Stimulated activated naive B cell treated with anti-CD40 and anti-IgM and Interleukin-4, amounts not matched to agents 10 μg/mL and 1 μg/mL and 100 μg/mL, for 72 hours (primary cell): ENCODE measurements around the gene GRM8.
A peak's percentile ranks its signal among the peaks of the same experiment; 100 is the strongest.

Experiments used
- ATAC-seq, 2 donors: fragments of 150-1000 bp; cut with Tn5 transposase; replicated peaks; 2 replicates each; pipeline ENCODE4 v1.10.0; 2021; ENCODE audit warnings: moderate library complexity in 1 of 2
- DNase-seq: peaks from one replicate; pipeline ENCODE4 v3.0.0; 2021
- H3K27ac Mint-ChIP-seq: one replicate; pipeline ENCODE4 v1.8.0; 2022; ENCODE audit warnings: mild to moderate bottlenecking, mixed read lengths
- H3K27me3 Mint-ChIP-seq, 2 donors: one replicate each; pipeline ENCODE4 v1.8.0; 2022; ENCODE audit warnings: mixed read lengths in 2 of 2
- H3K36me3 Mint-ChIP-seq, 2 donors: one replicate each; pipeline ENCODE4 v1.8.0; 2022; ENCODE audit warnings: mixed read lengths in 2 of 2, mild to moderate bottlenecking in 1 of 2
- H3K4me1 Mint-ChIP-seq, 2 donors: one replicate each; pipeline ENCODE4 v1.8.0; 2022; ENCODE audit warnings: mixed read lengths in 2 of 2, mild to moderate bottlenecking in 1 of 2
- H3K4me3 Mint-ChIP-seq, 2 donors: one replicate each; pipeline ENCODE4 v1.8.0; 2022; ENCODE audit warnings: mild to moderate bottlenecking in 2 of 2, mixed read lengths in 2 of 2, moderate library complexity in 1 of 2
- H3K9me3 Mint-ChIP-seq, 2 donors: one replicate each; pipeline ENCODE4 v1.8.0; 2022; ENCODE audit warnings: mixed read lengths in 2 of 2, mild to moderate bottlenecking in 1 of 2

GRM8 gene

DNA sequence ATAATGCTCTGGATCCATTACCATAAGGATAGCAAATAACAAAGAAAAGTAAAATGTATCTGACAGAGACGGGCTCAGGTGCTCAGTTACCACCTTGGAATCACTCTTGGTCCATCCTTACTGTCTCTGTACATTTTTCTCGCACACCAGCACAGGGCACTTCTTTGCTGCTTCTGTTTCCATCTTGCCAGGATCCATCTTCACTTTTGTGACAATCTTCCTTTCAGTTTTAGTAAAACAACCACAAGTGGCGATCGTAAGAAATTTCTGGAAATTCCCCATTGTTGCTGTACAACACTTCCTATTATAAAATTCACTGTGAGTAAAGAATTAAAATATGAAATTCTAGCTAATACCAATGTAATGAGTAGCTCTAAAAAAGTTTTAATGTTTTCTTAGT is 695.5 kb downstream of the GRM8 start:
- ATAC-seq: no peak
- H3K27ac Mint-ChIP-seq: no peak overlapping the region
- H3K4me1 Mint-ChIP-seq: no peaks in the 10 kb centered on the region
- no peak for DNase-seq
- no peaks in the 10 kb centered on the region for H3K27me3 Mint-ChIP-seq
- no peak overlapping the region for H3K4me3 Mint-ChIP-seq
- H3K36me3 Mint-ChIP-seq: no peaks in the 10 kb centered on the region
- H3K9me3 Mint-ChIP-seq: no peaks in the 10 kb centered on the region

DNA sequence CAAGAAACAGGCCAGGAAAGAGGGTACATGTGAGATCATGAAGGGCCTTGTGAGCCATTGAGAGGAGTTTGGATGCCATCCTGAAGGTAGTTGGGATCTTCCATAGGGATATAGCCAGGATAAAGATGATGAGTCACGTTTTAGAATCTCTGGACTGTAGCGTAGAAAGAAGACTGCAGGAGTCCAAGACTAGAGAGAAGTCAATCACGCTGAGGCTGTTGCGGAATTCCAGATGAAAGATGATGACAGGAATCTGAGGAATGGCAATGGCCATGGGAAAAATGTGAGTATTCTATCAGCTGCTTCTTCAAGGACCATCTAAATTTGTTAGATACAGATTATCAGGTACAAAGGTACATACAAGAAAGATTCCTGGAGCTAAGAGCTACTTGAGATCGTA is 711.3 kb downstream of the GRM8 start:
- H3K27me3 Mint-ChIP-seq: no peaks in the 10 kb centered on the region
- no peaks in the 10 kb centered on the region for H3K36me3 Mint-ChIP-seq
- no peak for ATAC-seq
- H3K27ac Mint-ChIP-seq: no peak overlapping the region
- no peak for DNase-seq
- H3K4me3 Mint-ChIP-seq: no peak overlapping the region
- no peaks in the 10 kb centered on the region for H3K4me1 Mint-ChIP-seq
- peaks cover 0 to 6% of the 10 kb centered on the region in 2 donors for H3K9me3 Mint-ChIP-seq

DNA sequence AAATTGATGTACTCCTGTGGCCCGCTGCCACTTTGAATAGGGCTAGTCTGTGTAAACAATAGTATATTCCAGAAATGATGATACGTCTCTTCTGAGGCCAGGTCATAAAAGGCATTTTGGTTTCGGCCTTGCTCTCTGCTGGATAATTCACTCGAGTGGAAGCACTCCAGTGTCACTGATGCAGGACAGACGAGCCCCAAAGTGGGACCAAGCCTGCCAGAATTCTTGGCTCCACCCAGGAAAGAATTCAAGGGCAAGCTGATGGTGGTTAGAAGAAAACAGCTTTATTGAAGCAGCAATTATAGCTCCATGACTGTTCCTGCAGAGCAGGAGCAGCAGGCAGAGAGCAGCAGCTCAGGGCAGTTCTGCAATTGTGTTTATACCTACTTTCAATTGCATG is 717.6 kb downstream of the GRM8 start:
- Mint-ChIP-seq H3K9me3 (peaks cover 0 to 2% of the 10 kb centered on the region in 2 donors), H3K27ac (no peak overlapping the region), H3K36me3 (no peaks in the 10 kb centered on the region), H3K27me3 (no peaks in the 10 kb centered on the region), H3K4me3 (no peak overlapping the region), H3K4me1 (no peaks in the 10 kb centered on the region)
- ATAC-seq: no peak
- no peak for DNase-seq

DNA sequence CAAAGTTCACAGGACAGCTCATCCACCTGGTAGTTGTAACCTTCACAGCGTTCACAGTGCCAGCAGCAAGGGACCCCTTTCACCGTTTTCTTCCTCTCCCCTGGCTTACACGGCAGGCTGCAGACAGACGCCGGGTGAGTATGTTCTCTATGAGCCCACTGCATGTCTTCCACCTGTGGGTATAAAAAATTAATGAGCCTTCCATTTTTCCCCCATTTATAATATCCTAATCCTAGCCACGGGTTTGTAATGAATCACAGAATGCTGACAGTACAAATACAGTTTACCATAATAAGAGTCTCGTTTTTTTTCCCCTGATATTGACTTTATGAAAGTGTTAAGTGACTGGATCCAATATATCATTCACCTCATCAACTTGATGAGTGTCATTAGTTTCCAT is 719.0 kb downstream of the GRM8 start:
- no peak for DNase-seq
- Mint-ChIP-seq H3K27ac (no peak overlapping the region), H3K4me1 (no peaks in the 10 kb centered on the region), H3K4me3 (no peak overlapping the region), H3K27me3 (no peaks in the 10 kb centered on the region), H3K36me3 (no peaks in the 10 kb centered on the region), H3K9me3 (peaks cover 3 to 7% of the 10 kb centered on the region in 2 donors)
- no peak for ATAC-seq

DNA sequence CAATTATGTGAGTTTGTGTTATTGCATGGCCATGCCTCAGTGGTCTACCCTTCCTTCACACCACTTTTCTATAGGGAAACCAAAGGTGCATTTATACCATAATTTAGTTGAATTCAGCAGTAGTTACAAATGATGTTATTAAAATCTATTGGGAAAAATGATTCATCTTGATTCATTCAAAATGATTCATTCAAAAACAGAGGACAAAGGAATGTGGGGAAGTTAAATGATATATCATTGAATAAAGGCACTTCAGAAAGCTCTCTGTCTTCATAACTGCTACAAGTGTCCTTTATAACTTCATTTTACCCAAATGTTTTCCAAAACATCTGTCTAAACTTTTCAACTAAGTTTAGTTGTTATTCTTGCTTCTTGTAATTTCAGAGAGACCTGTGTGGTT is 722.9 kb downstream of the GRM8 start:
- DNase-seq (no peak), ATAC-seq (no peak)
- peaks cover 3 to 7% of the 10 kb centered on the region in 2 donors for H3K9me3 Mint-ChIP-seq
- H3K4me3 Mint-ChIP-seq: no peak overlapping the region
- no peaks in the 10 kb centered on the region for H3K27me3 Mint-ChIP-seq
- no peak overlapping the region for H3K27ac Mint-ChIP-seq
- H3K36me3 Mint-ChIP-seq: no peaks in the 10 kb centered on the region
- H3K4me1 Mint-ChIP-seq: no peaks in the 10 kb centered on the region

DNA sequence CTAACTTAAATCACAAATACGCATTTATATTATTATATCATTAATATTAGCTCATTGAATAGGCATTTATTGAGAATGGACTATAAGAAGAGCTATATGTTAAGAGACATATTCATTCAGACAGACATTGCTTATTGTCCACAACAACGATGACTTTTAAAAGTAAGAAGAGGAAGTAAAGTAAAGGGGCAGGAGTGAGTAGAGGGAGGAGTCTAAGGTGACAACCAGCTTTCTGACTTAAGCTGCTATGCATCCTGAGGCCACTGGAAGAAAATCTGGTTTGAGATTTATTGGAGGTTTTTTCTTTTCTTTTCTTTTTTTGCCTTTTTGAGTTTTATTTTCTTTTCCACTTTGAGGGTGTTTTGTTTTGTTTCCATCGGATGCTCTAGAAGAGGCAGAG is 723.5 kb downstream of the GRM8 start:
- no peaks in the 10 kb centered on the region for H3K4me1 Mint-ChIP-seq
- no peak for ATAC-seq
- no peaks in the 10 kb centered on the region for H3K27me3 Mint-ChIP-seq
- no peak overlapping the region for H3K27ac Mint-ChIP-seq
- H3K4me3 Mint-ChIP-seq: no peak overlapping the region
- H3K9me3 Mint-ChIP-seq: peaks cover 1 to 7% of the 10 kb centered on the region in 2 donors
- H3K36me3 Mint-ChIP-seq: no peaks in the 10 kb centered on the region
- no peak for DNase-seq

DNA sequence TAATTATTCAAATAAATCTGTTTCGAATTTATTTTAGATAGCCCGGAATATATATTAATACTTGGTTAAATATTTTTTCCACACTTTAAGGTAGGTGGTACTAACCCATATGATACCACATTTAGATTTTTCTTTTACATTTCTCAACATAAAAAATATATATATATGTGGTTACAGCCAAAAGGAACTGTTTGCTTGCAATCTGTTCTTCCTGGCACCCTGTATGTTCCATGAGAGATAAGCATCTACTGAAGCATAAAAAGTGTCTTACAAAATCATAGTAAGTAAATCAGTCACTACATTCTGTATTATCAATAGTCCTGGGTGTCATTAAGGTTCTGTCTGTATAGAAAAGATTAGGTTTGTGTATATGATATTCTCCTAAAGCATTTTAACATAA is 726.8 kb downstream of the GRM8 start:
- no peak overlapping the region for H3K27ac Mint-ChIP-seq
- no peaks in the 10 kb centered on the region for H3K4me1 Mint-ChIP-seq
- H3K27me3 Mint-ChIP-seq: no peaks in the 10 kb centered on the region
- ATAC-seq (no peak), DNase-seq (no peak)
- no peak overlapping the region for H3K4me3 Mint-ChIP-seq
- H3K9me3 Mint-ChIP-seq: peaks cover 7 to 8% of the 10 kb centered on the region in 2 donors
- H3K36me3 Mint-ChIP-seq: no peaks in the 10 kb centered on the region

DNA sequence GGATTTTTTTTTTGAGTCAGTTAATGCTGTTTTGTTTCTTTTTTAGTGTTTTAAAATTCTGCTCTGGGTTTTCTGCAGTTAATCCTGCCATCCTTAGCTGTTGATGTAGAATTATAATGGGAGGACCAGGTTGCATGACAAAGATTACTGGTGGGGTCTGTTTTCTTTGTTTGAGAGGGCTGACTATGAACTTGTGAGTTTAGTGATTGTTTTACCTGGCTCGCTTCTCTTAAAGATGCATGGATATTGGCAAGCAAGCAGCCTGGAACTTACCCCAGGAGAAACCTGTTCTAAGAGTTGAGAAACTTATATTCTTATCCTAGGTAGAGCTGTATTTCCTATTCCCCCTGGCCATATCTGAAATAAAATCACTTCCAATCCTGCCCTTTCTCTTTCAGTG is 727.8 kb downstream of the GRM8 start:
- H3K9me3 Mint-ChIP-seq: peaks cover 7 to 8% of the 10 kb centered on the region in 2 donors
- H3K27me3 Mint-ChIP-seq: no peaks in the 10 kb centered on the region
- DNase-seq (no peak), ATAC-seq (no peak)
- no peak overlapping the region for H3K27ac Mint-ChIP-seq
- no peaks in the 10 kb centered on the region for H3K4me1 Mint-ChIP-seq
- H3K36me3 Mint-ChIP-seq: no peaks in the 10 kb centered on the region
- no peak overlapping the region for H3K4me3 Mint-ChIP-seq

DNA sequence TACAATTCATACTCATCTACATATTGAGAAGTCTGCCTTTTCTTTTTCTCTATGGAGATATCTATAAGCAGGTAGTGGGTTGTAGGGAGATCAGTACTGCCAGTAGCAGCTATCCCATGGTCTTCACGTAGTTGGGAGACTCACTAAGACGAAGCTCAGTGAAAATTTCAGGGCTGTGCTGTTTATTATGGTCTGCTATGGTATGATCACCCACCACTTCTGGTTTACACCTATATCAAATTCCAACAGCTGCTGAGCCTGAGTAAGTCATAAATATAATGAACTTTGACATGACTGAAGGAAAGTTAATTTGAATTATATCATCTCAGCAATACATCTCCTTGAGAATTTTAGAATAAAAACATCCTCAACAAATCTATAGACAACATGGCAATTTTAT is 741.7 kb downstream of the GRM8 start:
- DNase-seq (no peak), ATAC-seq (no peak)
- H3K36me3 Mint-ChIP-seq: no peaks in the 10 kb centered on the region
- no peak overlapping the region for H3K4me3 Mint-ChIP-seq
- H3K9me3 Mint-ChIP-seq: peaks cover 0 to 2% of the 10 kb centered on the region in 2 donors
- H3K27ac Mint-ChIP-seq: no peak overlapping the region
- no peaks in the 10 kb centered on the region for H3K4me1 Mint-ChIP-seq
- no peaks in the 10 kb centered on the region for H3K27me3 Mint-ChIP-seq

DNA sequence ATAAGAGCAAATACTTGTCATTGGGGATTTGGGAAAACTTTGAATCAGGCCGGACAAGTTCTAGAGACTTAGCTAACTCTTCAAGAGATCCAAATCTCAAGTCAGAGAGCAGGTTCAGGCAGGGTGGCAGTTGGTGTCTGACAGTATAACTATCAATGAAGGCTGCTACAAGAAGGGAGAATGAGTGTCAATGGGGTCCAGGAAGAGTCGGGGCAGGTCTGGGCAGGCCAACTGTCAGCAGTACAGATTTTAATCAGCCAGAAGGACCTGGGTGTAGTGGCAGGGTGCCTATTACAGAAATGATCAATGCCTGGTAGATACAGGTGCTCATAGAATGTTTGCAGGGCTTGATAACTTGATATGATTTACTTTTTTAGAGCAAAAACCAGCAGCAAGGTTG is 751.1 kb downstream of the GRM8 start:
- Mint-ChIP-seq H3K9me3 (peaks cover 0 to 2% of the 10 kb centered on the region in 2 donors), H3K4me3 (no peak overlapping the region), H3K27me3 (no peaks in the 10 kb centered on the region), H3K36me3 (no peaks in the 10 kb centered on the region), H3K27ac (no peak overlapping the region), H3K4me1 (no peaks in the 10 kb centered on the region)
- DNase-seq: no peak
- ATAC-seq: peak in 1 of 2 donors; percentile 25

DNA sequence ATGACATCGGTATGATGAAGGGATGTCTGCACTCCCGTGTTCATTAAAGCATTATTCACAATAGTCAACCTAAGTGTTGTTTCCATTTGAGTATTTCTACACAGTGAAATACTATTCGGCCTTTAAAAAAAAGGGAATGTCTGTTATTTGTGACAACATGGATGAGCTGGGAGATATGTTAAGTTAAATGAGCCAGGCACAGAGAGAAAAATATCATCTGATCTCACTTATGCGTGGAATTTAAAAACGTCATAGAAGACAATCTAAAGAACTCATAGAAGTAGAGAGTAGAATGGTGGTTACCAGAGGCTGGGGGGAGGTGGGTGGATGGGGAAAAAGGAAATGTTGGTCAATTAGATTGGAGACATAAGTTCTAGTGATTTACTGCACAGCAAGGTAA is 753.3 kb downstream of the GRM8 start:
- peaks cover 0 to 2% of the 10 kb centered on the region in 2 donors for H3K9me3 Mint-ChIP-seq
- H3K27me3 Mint-ChIP-seq: no peaks in the 10 kb centered on the region
- no peak overlapping the region for H3K27ac Mint-ChIP-seq
- ATAC-seq (no peak), DNase-seq (no peak)
- no peaks in the 10 kb centered on the region for H3K36me3 Mint-ChIP-seq
- H3K4me1 Mint-ChIP-seq: no peaks in the 10 kb centered on the region
- H3K4me3 Mint-ChIP-seq: no peak overlapping the region

DNA sequence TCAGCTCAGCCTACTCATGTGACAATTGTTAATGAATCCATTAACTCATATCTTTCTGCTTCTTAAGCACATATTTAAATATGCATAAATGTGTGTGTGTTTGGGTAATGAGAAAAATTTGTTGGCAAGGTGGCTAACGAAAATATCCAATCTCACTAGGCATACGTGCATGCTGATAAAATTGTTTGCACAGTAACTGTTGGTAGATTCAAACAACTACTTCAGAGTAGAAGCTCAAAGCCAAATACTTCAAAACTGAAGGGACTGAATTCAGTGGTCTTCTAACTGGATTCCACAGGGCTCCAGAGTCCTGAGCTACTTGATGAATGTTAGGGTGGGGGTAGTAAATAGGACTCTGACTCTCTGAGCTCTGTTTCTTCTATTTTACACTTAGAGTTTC is 757.0 kb downstream of the GRM8 start:
- no peak for ATAC-seq
- Mint-ChIP-seq H3K27me3 (no peaks in the 10 kb centered on the region), H3K9me3 (peaks cover 0 to 4% of the 10 kb centered on the region in 2 donors), H3K36me3 (no peaks in the 10 kb centered on the region), H3K4me1 (no peaks in the 10 kb centered on the region), H3K4me3 (no peak overlapping the region), H3K27ac (no peak overlapping the region)
- no peak for DNase-seq

DNA sequence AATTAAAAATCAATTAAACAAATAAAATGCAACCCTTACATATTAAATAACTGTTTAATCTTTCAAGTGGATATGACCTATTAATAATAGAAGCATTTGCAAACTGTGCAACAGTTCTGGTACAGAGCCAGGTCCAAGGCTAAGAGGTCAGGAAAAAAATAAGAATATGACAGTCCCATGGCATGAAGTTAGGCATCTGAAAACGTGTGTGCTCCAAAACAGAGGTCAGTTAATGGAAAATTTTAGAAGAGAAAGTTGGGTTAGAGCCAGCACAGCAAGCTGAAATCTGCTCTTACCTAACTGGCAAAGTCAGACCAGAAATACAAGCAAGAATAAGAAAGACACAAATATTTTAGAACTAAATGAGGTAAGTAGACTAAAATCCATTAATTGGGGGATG is 757.7 kb downstream of the GRM8 start:
- no peak for DNase-seq
- ATAC-seq: no peak
- H3K4me3 Mint-ChIP-seq: no peak overlapping the region
- no peak overlapping the region for H3K27ac Mint-ChIP-seq
- H3K36me3 Mint-ChIP-seq: no peaks in the 10 kb centered on the region
- no peaks in the 10 kb centered on the region for H3K4me1 Mint-ChIP-seq
- H3K27me3 Mint-ChIP-seq: no peaks in the 10 kb centered on the region
- peaks cover 0 to 4% of the 10 kb centered on the region in 2 donors for H3K9me3 Mint-ChIP-seq

DNA sequence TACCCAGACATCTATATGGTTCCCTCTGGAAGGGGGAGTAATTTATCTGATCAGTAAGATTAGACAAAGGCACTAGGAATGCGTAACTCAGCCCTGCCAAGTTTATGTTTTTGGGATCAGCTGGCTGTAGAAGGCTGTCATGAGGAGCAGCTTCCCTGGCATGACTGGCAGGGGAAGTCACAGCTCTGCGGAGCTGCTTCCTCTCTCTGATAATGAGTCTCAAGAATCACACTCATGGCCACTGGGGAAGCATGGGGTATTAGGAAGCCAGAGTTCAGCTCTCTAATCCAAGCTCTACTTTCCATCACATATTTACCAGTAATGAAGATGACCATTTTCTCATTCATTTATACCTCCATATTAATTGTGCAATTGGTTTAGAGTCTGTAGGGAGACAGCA is 758.9 kb downstream of the GRM8 start:
- no peaks in the 10 kb centered on the region for H3K36me3 Mint-ChIP-seq
- H3K27me3 Mint-ChIP-seq: no peaks in the 10 kb centered on the region
- ATAC-seq (no peak), DNase-seq (no peak)
- H3K4me1 Mint-ChIP-seq: no peaks in the 10 kb centered on the region
- no peak overlapping the region for H3K4me3 Mint-ChIP-seq
- peaks cover 0 to 2% of the 10 kb centered on the region in 2 donors for H3K9me3 Mint-ChIP-seq
- H3K27ac Mint-ChIP-seq: no peak overlapping the region

DNA sequence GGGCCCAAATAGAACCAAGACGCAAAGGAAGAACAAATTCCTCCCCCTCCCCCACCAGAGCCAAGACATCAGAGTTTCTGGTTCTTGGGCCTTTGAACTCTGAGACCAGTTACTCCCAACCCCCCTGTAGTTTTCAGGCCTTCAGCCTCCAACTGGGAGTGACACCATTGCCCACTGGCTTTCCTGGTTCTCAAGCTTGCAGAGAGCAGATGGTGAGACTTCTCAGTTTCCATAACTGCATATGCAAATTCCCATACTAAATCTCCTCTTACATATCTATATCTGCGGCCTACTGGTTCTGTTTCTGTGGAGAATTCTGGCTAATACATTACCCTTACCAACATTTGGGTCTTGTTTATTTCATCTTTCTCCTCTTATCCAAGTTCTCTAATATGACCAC is 762.9 kb downstream of the GRM8 start:
- H3K27me3 Mint-ChIP-seq: no peaks in the 10 kb centered on the region
- peaks cover 0 to 2% of the 10 kb centered on the region in 2 donors for H3K9me3 Mint-ChIP-seq
- no peaks in the 10 kb centered on the region for H3K4me1 Mint-ChIP-seq
- no peak overlapping the region for H3K27ac Mint-ChIP-seq
- DNase-seq (no peak), ATAC-seq (no peak)
- H3K36me3 Mint-ChIP-seq: no peaks in the 10 kb centered on the region
- H3K4me3 Mint-ChIP-seq: no peak overlapping the region

DNA sequence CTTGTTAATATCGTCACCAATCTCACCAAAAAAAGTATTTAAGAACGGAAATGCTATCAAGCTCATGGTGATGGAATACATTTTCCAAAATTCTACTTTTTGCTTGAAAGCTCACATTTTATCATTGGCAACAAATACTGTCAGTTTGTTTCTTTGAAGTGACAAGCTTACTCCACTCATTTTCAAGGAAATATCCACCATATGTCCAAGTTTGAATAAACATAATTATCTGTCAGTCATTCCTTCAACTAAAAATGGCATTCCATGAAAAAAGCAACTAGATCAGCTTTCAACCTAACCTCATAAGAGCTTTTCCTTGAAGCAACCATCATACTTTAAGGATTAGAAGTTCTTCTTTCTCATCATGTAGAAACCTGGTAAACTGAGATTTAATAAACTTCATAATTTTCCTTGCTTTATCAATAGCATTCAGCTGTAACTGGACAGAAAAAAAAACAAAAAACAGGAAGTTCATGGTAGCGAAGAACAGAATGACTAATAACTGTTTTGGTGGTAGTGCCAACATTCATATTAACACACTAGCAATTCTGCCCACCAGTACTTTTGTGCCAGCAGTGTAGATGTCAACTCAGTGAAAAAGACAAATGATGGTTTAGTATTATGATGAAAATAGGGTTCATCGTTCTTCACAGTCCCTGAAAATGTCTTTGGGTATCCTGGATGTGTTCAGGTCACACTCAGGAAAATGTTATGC is 764.9 kb downstream of the GRM8 start:
- ATAC-seq (no peak), DNase-seq (no peak)
- Mint-ChIP-seq H3K36me3 (no peaks in the 10 kb centered on the region), H3K4me3 (no peak overlapping the region), H3K27me3 (no peaks in the 10 kb centered on the region), H3K4me1 (no peaks in the 10 kb centered on the region), H3K9me3 (no peaks in the 10 kb centered on the region), H3K27ac (no peak overlapping the region)
